ENCODE measurements around the gene CHAC2. TPM values are rescaled to one million over a fixed set of nuclear protein-coding genes. Genes with fewer than 3 reads are reported as not detected.
"Not testable (repeated sequence)": the region's sequence is repeated elsewhere in the genome, so short reads cannot be mapped to it uniquely, and the experiment has no call there.

The CHAC2 gene
- total RNA-seq, 4 donors from 2014 or later = 3.2 to 7.2 (median 4.5) TPM

- no peak for ATAC-seq (ENCODE audit: low FRiP score)
- DNase-seq (ENCODE audit: low spot score) = no peak
- TF ChIP-seq CTCF (IDR thresholded peaks at IDR 0.05) = no peak
Measured at GRCh38 chr2:53755121-53755520, 12.5 kb upstream of the CHAC2 start.

- DNase-seq (ENCODE audit: low spot score) (no peak), ATAC-seq (ENCODE audit: low FRiP score) (no peak)
- TF ChIP-seq CTCF (IDR thresholded peaks at IDR 0.05) = no peak
Measured at GRCh38 chr2:53756644-53757043, 11.0 kb upstream of the CHAC2 start.

GRCh38 chr2:53757206-53757605 lies 10.4 kb upstream of the CHAC2 start:
- ATAC-seq (ENCODE audit: low FRiP score); DNase-seq (ENCODE audit: low spot score): not testable (repeated sequence)

- no peak for TF ChIP-seq CTCF (IDR thresholded peaks at IDR 0.05)
- ATAC-seq (ENCODE audit: low FRiP score) (no peak), DNase-seq (ENCODE audit: low spot score) (no peak)
Measured at GRCh38 chr2:53765767-53766166, 1.8 kb upstream of the CHAC2 start.

- ATAC-seq (ENCODE audit: low FRiP score) (peak; percentile 60), DNase-seq (ENCODE audit: low spot score) (no peak)
- no peak for TF ChIP-seq CTCF (IDR thresholded peaks at IDR 0.05)
Measured at GRCh38 chr2:53768242-53768542, 588 bp downstream of the CHAC2 start.

GRCh38 chr2:53769318-53769945 lies 1.8 kb downstream of the CHAC2 start:
- no peak for DNase-seq (ENCODE audit: low spot score)
- no peak for ATAC-seq (ENCODE audit: low FRiP score)
- no peak for TF ChIP-seq CTCF (IDR thresholded peaks at IDR 0.05)

- DNase-seq (ENCODE audit: low spot score) (no peak), ATAC-seq (ENCODE audit: low FRiP score) (no peak)
- TF ChIP-seq CTCF (IDR thresholded peaks at IDR 0.05) = no peak
Measured at GRCh38 chr2:53770264-53770663, 2.7 kb downstream of the CHAC2 start.

- TF ChIP-seq CTCF (IDR thresholded peaks at IDR 0.05) = no peak
- no peak for ATAC-seq (ENCODE audit: low FRiP score)
- no peak for DNase-seq (ENCODE audit: low spot score)
Measured at GRCh38 chr2:53777134-53777533, 9.5 kb downstream of the CHAC2 start.

Data from omental fat pad (tissue), 4 donors.